ENCODE results near the gene HSPA9. TPM values are rescaled to one million over a fixed set of nuclear protein-coding genes. Genes with fewer than 3 reads are reported as not detected.

The HSPA9 gene
- polyA plus RNA-seq = 100 to 1,000 TPM in 2 of 3 donors, 10 to 100 TPM in 1; 92.8 to 153 (median 145) TPM

- H3K4me3 Mint-ChIP-seq = peak within 1 kb of the TSS; percentile 95 to 99 (median 99)
- peak; percentile 97 to 99 (median 98) for DNase-seq
- peaks cover 38 to 43% of the 10 kb centered on the region in 2 donors for H3K4me1 Mint-ChIP-seq
- peak within 1 kb of the TSS; percentile 98 to 100 (median 100) for H3K27ac Mint-ChIP-seq
- H3K9me3 Mint-ChIP-seq = no peaks in the 10 kb centered on the region
- peaks cover 7 to 23% (median 22%) of the 10 kb centered on the region in 3 donors for H3K36me3 Mint-ChIP-seq
- H3K27me3 Mint-ChIP-seq (ENCODE audit: low read depth in 3 of 3) = peaks cover 6 to 24% (median 21%) of the 10 kb centered on the region in 3 donors
These were observed at the start of gene HSPA9 for GRCh38 chr5:138575194-138576015. TSS of gene HSPA9 (minus strand) at chr5:138575401. CDS start at chr5:138575318, 83 bp downstream.

DNA sequence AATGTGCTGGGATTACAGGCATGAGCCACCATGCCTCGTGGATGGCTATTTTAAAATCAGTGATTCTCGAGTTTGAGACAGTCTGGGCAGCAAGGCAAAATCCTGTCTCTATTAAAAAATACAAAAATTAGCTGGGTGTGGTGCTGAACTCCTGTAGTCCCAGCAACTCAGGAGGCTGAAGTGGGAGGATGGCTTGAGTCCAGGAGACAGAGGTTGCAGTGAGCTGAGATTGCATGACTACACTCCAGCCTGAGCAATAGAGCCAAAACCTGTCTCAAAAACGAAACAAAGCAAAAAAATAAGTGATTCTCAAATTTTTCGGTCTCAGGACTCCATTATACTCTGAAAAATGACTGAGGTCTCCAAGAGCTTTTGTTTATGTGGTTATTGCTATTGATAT lies 47.9 kb upstream of the HSPA9 start:
- DNase-seq = no peak
- no peaks in the 10 kb centered on the region for H3K9me3 Mint-ChIP-seq
- peaks cover 4 to 14% (median 7%) of the 10 kb centered on the region in 3 donors for H3K27me3 Mint-ChIP-seq (ENCODE audit: low read depth in 3 of 3)
- no peaks in the 10 kb centered on the region for H3K4me1 Mint-ChIP-seq
- peaks cover 0 to 3% (median 0%) of the 10 kb centered on the region in 3 donors for H3K36me3 Mint-ChIP-seq
- H3K27ac Mint-ChIP-seq = no peak overlapping the region
- no peak overlapping the region for H3K4me3 Mint-ChIP-seq

- Mint-ChIP-seq H3K4me1 (no peaks in the 10 kb centered on the region), H3K36me3 (peaks cover 0 to 3% (median 0%) of the 10 kb centered on the region in 3 donors), H3K27ac (no peak overlapping the region), H3K4me3 (no peak overlapping the region), H3K9me3 (no peaks in the 10 kb centered on the region), H3K27me3 (ENCODE audit: low read depth in 3 of 3) (peaks cover 4 to 14% (median 7%) of the 10 kb centered on the region in 3 donors)
- DNase-seq = no peak
These were observed 46.9 kb upstream of the HSPA9 start for GRCh38 chr5:138622051-138622450.

DNA sequence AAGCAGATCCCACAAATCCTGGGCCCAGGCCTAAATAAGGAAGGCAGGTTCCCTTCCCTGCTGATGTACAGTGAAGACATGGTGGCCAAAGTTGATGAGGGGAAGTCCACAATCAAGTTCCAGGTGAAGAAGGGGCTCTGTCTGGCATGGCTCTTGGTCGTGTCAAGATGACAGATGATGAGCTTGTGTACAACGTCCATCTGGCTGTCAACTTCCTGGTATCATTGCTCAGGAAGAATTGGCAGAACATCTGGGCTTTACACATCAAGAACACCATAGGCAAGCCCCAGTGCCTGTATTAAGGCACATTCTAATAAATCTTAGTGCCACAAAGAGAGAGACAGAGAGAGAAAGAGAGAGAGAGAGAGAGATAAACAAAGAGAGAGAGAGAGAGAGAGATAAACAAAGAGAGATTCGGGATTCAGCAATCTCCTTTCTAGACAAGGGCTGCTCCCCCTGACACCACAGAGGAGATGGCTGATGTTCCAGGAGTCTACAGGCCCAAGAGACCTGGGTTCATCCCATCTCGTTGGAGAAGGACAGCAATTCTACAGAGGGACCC lies 45.5 kb upstream of the HSPA9 start:
- H3K4me1 Mint-ChIP-seq = no peaks in the 10 kb centered on the region
- peaks cover 5 to 10% (median 6%) of the 10 kb centered on the region in 3 donors for H3K27me3 Mint-ChIP-seq (ENCODE audit: low read depth in 3 of 3)
- no peak for DNase-seq
- no peaks in the 10 kb centered on the region for H3K9me3 Mint-ChIP-seq
- no peak overlapping the region for H3K27ac Mint-ChIP-seq
- peaks cover 0 to 3% (median 0%) of the 10 kb centered on the region in 3 donors for H3K36me3 Mint-ChIP-seq
- no peak overlapping the region for H3K4me3 Mint-ChIP-seq

DNA sequence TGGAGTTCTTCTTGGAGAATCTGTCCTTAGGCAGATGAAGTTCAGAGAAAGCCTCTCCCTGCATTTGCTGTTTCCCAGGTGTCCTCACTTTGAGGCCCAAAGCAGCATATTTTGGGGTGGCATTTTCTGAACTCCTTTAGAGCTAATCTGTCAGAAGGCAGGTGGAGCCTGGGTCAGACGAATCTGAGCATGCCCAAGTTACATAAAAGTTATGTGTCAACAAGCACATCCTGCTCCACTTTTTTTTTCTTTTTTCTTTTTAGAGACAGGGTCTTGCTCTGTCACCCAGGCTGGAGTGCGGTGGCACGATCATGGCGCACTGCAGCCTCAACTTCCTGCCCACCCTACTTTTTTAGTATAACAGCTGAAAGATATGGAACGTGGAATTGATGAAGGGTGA lies 41.3 kb upstream of the HSPA9 start:
- Mint-ChIP-seq H3K36me3 (peaks cover 0 to 3% (median 0%) of the 10 kb centered on the region in 3 donors), H3K27ac (no peak overlapping the region), H3K27me3 (ENCODE audit: low read depth in 3 of 3) (peaks cover 6 to 11% (median 7%) of the 10 kb centered on the region in 3 donors)

DNA sequence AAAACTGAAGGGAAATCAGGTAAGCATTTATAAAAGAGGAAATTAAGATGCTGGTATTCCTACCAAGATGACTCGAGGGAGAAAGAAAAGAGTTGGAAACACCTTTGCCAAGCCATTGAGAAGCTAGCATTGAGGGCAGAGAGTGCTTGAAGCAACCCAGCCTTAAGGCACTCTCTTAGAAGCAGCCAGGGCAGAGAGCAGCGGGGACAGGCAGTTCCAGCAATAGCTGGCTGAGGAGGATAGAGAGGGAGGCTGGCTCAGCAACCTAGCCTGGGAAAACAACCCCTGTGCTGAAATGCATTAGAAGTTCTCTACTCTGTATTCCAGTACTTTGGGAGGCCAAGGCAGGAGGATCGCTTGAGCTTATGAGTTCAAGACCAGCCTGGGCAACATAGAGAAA lies 40.3 kb upstream of the HSPA9 start:
- H3K9me3 Mint-ChIP-seq = no peaks in the 10 kb centered on the region
- DNase-seq = no peak
- no peak overlapping the region for H3K27ac Mint-ChIP-seq
- H3K36me3 Mint-ChIP-seq = no peaks in the 10 kb centered on the region
- peaks cover 6 to 7% (median 7%) of the 10 kb centered on the region in 3 donors for H3K27me3 Mint-ChIP-seq (ENCODE audit: low read depth in 3 of 3)
- H3K4me1 Mint-ChIP-seq = peaks cover 12 to 14% of the 10 kb centered on the region in 2 donors
- H3K4me3 Mint-ChIP-seq = no peak overlapping the region

More for the DNA sequence above, 41.3 kb upstream of the HSPA9 start:
- DNase-seq = no peak
- peaks cover 3 to 4% of the 10 kb centered on the region in 2 donors for H3K4me1 Mint-ChIP-seq
- no peaks in the 10 kb centered on the region for H3K9me3 Mint-ChIP-seq
- no peak overlapping the region for H3K4me3 Mint-ChIP-seq

- Mint-ChIP-seq H3K27me3 (ENCODE audit: low read depth in 3 of 3) (peaks cover 5 to 7% (median 7%) of the 10 kb centered on the region in 3 donors), H3K4me3 (peak overlapping the region in 2 of 5 donors; percentile 2 to 15), H3K27ac (no peak overlapping the region)
These were observed 36.5 kb upstream of the HSPA9 start for GRCh38 chr5:138611678-138612218.

DNA sequence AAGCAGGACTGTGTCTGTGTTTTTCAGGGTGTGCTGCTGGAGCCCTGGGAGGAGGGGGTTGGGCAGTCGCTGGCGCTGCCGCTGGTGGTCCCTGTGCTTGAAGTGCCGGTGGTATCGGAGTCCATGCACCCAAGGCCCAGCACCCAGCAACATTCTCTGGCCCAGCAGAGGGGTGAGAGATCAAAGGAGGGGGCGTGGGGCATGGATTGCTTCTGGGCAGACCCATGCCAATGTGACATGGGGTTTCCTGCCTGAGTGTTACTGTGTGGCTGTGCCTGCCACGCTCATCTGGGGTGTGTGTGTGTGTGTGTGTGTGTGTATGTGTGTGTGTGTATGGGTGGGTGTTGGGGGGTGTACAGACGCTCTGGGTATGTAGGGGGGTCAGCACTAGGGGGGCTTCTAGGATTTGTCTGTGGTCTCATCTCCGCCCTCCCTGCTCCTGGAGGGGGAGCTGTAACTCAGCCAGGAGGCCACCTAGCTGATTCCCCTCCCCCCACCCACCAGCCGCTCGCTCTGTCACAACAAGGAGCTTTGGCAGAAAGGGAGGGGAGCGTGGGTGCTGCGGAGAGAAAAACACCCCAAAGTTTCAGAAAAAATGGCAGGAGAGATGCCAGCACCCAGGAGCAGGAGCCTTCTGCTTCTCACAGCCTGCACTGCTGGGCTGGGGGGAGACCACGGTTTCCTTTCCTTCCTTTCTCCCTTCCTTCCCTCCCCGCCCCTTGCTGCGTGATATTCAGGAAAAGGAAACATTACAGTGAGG lies 35.9 kb upstream of the HSPA9 start:
- Mint-ChIP-seq H3K9me3 (no peaks in the 10 kb centered on the region), H3K4me1 (peaks cover 14 to 16% of the 10 kb centered on the region in 2 donors), H3K36me3 (no peaks in the 10 kb centered on the region), H3K27ac (no peak overlapping the region), H3K27me3 (ENCODE audit: low read depth in 3 of 3) (peaks cover 5 to 7% (median 7%) of the 10 kb centered on the region in 3 donors), H3K4me3 (peak overlapping the region; percentile 2 to 56 (median 31))
- DNase-seq = peak in 1 of 3 donors; percentile 20

More at GRCh38 chr5:138611678-138612218, 36.5 kb upstream of the HSPA9 start:
- H3K4me1 Mint-ChIP-seq = peaks cover 14 to 16% of the 10 kb centered on the region in 2 donors
- no peak for DNase-seq
- H3K9me3 Mint-ChIP-seq = no peaks in the 10 kb centered on the region
- H3K36me3 Mint-ChIP-seq = no peaks in the 10 kb centered on the region

GRCh38 chr5:138610415-138610917 lies 35.3 kb upstream of the HSPA9 start:
- peaks cover 14 to 16% of the 10 kb centered on the region in 2 donors for H3K4me1 Mint-ChIP-seq
- H3K36me3 Mint-ChIP-seq = no peaks in the 10 kb centered on the region
- peaks cover 5 to 8% (median 7%) of the 10 kb centered on the region in 3 donors for H3K27me3 Mint-ChIP-seq (ENCODE audit: low read depth in 3 of 3)
- no peak for DNase-seq
- H3K9me3 Mint-ChIP-seq = no peaks in the 10 kb centered on the region
- peak overlapping the region in 4 of 5 donors; percentile 2 to 50 (median 30) for H3K4me3 Mint-ChIP-seq
- H3K27ac Mint-ChIP-seq = no peak overlapping the region

- Mint-ChIP-seq H3K27me3 (ENCODE audit: low read depth in 3 of 3) (peaks cover 6 to 15% (median 9%) of the 10 kb centered on the region in 3 donors), H3K27ac (no peak overlapping the region), H3K9me3 (no peaks in the 10 kb centered on the region), H3K4me1 (peaks cover 11 to 13% of the 10 kb centered on the region in 2 donors), H3K4me3 (no peak overlapping the region), H3K36me3 (no peaks in the 10 kb centered on the region)
- DNase-seq = no peak
These were observed 31.3 kb upstream of the HSPA9 start for GRCh38 chr5:138606378-138607064.

DNA sequence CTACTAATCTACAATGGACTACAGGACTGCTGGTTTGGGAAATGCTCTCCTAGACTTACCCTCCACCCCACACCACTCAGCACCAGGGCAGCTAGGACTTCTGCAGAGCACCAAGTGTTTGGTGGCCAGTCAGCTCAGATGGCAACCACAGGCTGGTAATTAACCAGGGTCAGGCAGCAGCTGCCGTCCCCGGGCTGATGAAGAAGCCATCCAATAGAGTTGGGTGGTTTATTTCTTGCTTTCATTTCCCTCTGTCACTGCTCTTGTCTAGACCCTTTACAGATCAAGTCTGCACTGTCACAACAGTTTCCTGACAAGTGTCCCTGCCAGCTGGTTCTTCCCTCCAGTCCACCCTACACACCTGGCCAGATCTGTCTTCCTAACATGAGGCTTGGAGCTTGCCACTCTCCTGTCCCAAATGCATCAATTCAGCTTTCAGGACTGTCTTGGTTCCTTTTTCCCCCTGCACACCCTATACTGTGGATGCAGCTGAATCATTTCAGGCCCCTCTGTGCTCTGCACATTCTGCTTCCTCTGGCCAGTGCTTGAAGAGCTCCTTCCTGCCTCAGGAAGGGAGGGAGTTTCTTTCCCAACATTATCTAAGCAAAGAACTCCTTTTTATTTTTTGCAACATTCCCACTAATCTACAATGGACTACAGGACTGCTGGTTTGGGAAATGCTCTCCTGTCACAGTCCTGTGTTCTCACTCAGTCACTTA lies 30.2 kb upstream of the HSPA9 start:
- no peaks in the 10 kb centered on the region for H3K9me3 Mint-ChIP-seq
- H3K27me3 Mint-ChIP-seq (ENCODE audit: low read depth in 3 of 3) = peaks cover 6 to 17% (median 12%) of the 10 kb centered on the region in 3 donors
- H3K4me3 Mint-ChIP-seq = no peak overlapping the region
- no peaks in the 10 kb centered on the region for H3K36me3 Mint-ChIP-seq
- no peak for DNase-seq
- H3K27ac Mint-ChIP-seq = no peak overlapping the region
- H3K4me1 Mint-ChIP-seq = peaks cover under 1 to 2% of the 10 kb centered on the region in 2 donors

DNA sequence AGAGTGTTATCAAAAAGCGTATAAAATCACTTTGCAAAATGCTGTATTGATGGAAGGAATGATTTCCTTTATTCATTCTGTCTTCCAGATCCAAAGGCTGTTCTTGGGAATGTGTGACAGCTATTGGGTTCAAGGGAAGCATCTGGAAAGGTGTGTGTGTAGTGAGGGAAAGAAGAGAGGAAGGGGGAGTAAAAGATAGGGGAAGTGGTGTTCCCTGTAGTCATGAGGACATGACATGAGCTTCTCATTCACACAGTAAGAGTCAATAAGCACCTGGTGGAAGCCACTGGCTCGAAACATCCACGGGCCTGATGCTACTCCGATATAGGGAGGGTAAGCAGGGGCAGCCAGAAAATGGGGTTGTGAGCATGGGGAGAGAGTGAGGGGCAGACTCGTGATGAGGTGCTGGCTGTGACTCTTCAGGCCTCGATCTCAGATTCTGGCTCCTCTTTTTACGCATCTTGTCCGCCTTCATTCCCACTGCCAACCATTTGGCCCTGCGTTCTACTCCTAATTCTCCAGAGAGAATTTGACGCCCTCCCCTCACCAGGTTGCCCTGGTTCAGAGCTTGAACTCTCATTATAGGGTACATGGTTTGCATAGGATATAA lies 29.1 kb upstream of the HSPA9 start:
- H3K9me3 Mint-ChIP-seq = no peaks in the 10 kb centered on the region
- no peaks in the 10 kb centered on the region for H3K4me1 Mint-ChIP-seq
- DNase-seq = no peak
- H3K36me3 Mint-ChIP-seq = no peaks in the 10 kb centered on the region
- H3K27ac Mint-ChIP-seq = no peak overlapping the region
- H3K27me3 Mint-ChIP-seq (ENCODE audit: low read depth in 3 of 3) = peaks cover 9 to 15% (median 12%) of the 10 kb centered on the region in 3 donors
- no peak overlapping the region for H3K4me3 Mint-ChIP-seq
